Measurements from ENCODE around the gene PEAR1. TPM values are rescaled to one million over a fixed set of nuclear protein-coding genes. Genes with fewer than 3 reads are reported as not detected.

PEAR1 gene
- total RNA-seq, 4 donors from 2014 or later: 7.0 to 10.7 (median 9.1) TPM

DNA sequence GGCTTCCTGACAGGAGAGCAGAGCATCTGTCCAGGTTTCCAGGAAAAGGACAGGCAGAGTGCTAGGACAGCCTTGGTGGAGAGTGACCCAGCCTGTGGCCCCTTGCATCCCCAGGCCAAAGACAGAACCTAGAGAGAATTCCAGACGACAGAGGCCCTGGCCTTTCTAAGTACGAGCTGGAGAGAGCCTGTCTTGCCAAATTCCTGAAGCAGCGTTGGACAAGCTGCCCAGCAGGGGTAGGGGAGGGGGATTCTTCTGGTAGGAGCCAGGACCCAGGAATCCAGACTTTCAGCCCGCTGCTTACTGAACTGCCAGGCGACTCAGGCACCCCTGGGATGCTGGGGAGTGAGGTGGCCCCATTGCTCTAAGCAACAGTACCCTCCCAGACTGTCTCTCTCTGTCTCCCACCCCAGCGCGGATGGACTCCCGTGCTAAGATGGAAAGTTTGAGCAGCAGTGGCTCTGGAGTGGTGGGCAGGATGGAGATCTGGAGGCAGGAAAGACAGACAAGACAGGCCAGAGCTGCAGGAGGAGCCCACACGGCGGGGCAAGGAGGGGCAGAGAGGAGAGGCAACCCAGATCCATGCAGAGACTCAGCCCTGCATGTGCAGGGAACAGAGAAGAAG, 8.8 kb upstream of the PEAR1 start:
- ATAC-seq: no peak
- H3K27ac ChIP-seq: no peak overlapping the region

DNA sequence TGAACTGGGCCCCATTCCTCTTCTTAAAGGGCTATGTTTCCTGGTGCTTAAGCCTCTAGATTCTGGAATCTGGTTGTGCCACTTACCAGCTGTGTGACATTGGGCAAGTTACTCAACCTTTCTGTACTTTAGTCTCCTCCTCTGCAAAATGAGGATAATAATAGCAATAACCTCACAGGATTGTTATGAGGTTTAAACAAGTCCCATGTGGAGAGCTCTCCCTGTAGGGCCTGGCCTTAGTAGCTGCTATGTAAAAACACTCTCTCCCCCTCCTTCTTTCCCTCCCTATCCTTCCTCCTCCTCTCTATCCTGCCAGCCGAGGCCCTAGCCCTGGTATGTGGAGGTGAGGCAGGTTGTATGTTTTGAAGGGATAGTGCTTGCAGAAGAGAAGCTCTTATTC, 8.2 kb upstream of the PEAR1 start:
- H3K27ac ChIP-seq: no peak overlapping the region
- no peaks in the 10 kb centered on the region for H3K36me3 ChIP-seq
- H3K4me1 ChIP-seq: no peaks in the 10 kb centered on the region
- ATAC-seq: no peak
- no peak overlapping the region for H3K4me3 ChIP-seq
- peaks cover 66% of the 10 kb centered on the region for H3K27me3 ChIP-seq
- WGBS, 2 donors (ENCODE audit: low coverage in 1 of 2): no CpG with 5 or more reads among the region's 1 CpG
- TF ChIP-seq EP300 (IDR thresholded peaks at IDR 0.05) (no peak), POLR2A (IDR thresholded peaks at IDR 0.05) (no peak), POLR2AphosphoS5 (IDR thresholded peaks at IDR 0.05) (no peak), CTCF (IDR thresholded peaks at IDR 0.05) (no peak)
- no peaks in the 10 kb centered on the region for H3K9me3 ChIP-seq

More for the DNA sequence above, 8.8 kb upstream of the PEAR1 start:
- H3K9me3 ChIP-seq: no peaks in the 10 kb centered on the region
- H3K4me3 ChIP-seq: no peak overlapping the region
- no peaks in the 10 kb centered on the region for H3K4me1 ChIP-seq
- peaks cover 71% of the 10 kb centered on the region for H3K27me3 ChIP-seq
- WGBS, 2 donors (ENCODE audit: low coverage in 1 of 2): 50% methylated on average over 3 of the region's 10 CpGs; no CpG with 5 or more reads in 1 of the 2 donors
- no peaks in the 10 kb centered on the region for H3K36me3 ChIP-seq
- TF ChIP-seq EP300 (IDR thresholded peaks at IDR 0.05) (no peak), POLR2A (IDR thresholded peaks at IDR 0.05) (no peak), POLR2AphosphoS5 (IDR thresholded peaks at IDR 0.05) (no peak), CTCF (IDR thresholded peaks at IDR 0.05) (no peak)

GRCh38 chr1:156885880-156886355, 7.6 kb upstream of the PEAR1 start:
- no peaks in the 10 kb centered on the region for H3K9me3 ChIP-seq
- 50% methylated on average over 7 of the region's 13 CpGs; no CpG with 5 or more reads in 1 of the 2 donors for WGBS, 2 donors (ENCODE audit: low coverage in 1 of 2)
- no peaks in the 10 kb centered on the region for H3K36me3 ChIP-seq
- no peaks in the 10 kb centered on the region for H3K4me1 ChIP-seq
- no peak overlapping the region for H3K4me3 ChIP-seq
- no peak for TF ChIP-seq CTCF (IDR thresholded peaks at IDR 0.05)
- TF ChIP-seq EP300 (IDR thresholded peaks at IDR 0.05): no peak
- TF ChIP-seq POLR2A (IDR thresholded peaks at IDR 0.05): no peak
- no peak for TF ChIP-seq POLR2AphosphoS5 (IDR thresholded peaks at IDR 0.05)
- H3K27ac ChIP-seq: no peak overlapping the region
- H3K27me3 ChIP-seq: peaks cover 60% of the 10 kb centered on the region
- no peak for ATAC-seq

DNA sequence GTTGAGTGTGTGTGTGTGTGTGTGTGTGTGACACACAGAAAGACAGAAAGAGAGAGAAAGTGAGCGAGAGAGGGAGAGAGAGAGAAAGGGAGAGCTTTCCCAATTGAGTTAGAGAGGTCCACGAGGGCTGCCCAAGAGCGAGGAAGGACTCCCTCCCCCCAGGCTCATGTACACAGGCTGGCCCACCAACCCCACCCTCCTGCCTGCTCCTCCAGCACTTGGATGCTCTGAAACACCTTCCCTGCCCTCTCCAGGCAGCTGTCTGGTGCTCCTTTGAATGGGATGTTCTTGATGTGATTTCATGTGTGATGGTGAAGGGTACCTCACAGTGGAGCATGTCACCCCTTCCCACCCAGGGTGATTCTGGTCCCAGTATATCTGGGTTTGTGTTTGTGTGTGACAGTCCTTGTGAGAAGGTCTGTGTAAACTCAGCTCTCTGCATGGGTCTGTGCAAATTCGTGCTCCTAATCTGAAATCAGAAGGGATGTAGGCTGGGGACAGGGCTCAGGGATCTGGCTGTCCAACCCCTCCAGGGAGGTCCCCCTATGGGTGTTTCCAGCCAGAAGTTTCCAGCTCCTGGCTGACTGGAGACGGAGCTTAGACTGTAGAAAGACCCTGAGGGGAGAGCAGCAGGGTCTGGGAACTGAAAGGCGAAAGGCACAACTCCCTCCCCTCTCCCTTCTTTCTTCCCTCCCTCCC, 6.8 kb upstream of the PEAR1 start:
- Histone ChIP-seq H3K27ac (no peak overlapping the region), H3K9me3 (no peaks in the 10 kb centered on the region), H3K4me3 (no peak overlapping the region), H3K4me1 (no peaks in the 10 kb centered on the region), H3K27me3 (peaks cover 55% of the 10 kb centered on the region), H3K36me3 (no peaks in the 10 kb centered on the region)
- no peak for ATAC-seq
- no peak for TF ChIP-seq POLR2A (IDR thresholded peaks at IDR 0.05)
- TF ChIP-seq CTCF (IDR thresholded peaks at IDR 0.05): no peak
- no peak for TF ChIP-seq POLR2AphosphoS5 (IDR thresholded peaks at IDR 0.05)
- TF ChIP-seq EP300 (IDR thresholded peaks at IDR 0.05): no peak
- 10 to 62% methylated on average over 2 to 5 of the region's 6 CpGs for WGBS, 2 donors (ENCODE audit: low coverage in 1 of 2)

- H3K4me3 ChIP-seq: no peak overlapping the region
- H3K9me3 ChIP-seq: no peaks in the 10 kb centered on the region
- no peak overlapping the region for H3K27ac ChIP-seq
- H3K27me3 ChIP-seq: peaks cover 49% of the 10 kb centered on the region
- peaks cover 0 to 5% (median 0%) of the 10 kb centered on the region in 3 donors for H3K4me1 ChIP-seq
- TF ChIP-seq POLR2A (IDR thresholded peaks at IDR 0.05): no peak
- TF ChIP-seq EP300 (IDR thresholded peaks at IDR 0.05): no peak
- TF ChIP-seq CTCF (IDR thresholded peaks at IDR 0.05): no peak
- no peak for TF ChIP-seq POLR2AphosphoS5 (IDR thresholded peaks at IDR 0.05)
- ATAC-seq: no peak
- no peaks in the 10 kb centered on the region for H3K36me3 ChIP-seq
- WGBS, 2 donors (ENCODE audit: low coverage in 1 of 2): no CpG with 5 or more reads among the region's 3 CpGs
Observed at GRCh38 chr1:156887317-156887716, 6.2 kb upstream of the PEAR1 start.
